ENCODE results near the gene TMEM209.
"Not testable (repeated sequence)": the region's sequence is repeated elsewhere in the genome, so short reads cannot be mapped to it uniquely, and the experiment has no call there.

TMEM209 gene
- 19.4 to 38.2 (median 24.1) reads per million in 4 donors for total RNA-seq

DNA sequence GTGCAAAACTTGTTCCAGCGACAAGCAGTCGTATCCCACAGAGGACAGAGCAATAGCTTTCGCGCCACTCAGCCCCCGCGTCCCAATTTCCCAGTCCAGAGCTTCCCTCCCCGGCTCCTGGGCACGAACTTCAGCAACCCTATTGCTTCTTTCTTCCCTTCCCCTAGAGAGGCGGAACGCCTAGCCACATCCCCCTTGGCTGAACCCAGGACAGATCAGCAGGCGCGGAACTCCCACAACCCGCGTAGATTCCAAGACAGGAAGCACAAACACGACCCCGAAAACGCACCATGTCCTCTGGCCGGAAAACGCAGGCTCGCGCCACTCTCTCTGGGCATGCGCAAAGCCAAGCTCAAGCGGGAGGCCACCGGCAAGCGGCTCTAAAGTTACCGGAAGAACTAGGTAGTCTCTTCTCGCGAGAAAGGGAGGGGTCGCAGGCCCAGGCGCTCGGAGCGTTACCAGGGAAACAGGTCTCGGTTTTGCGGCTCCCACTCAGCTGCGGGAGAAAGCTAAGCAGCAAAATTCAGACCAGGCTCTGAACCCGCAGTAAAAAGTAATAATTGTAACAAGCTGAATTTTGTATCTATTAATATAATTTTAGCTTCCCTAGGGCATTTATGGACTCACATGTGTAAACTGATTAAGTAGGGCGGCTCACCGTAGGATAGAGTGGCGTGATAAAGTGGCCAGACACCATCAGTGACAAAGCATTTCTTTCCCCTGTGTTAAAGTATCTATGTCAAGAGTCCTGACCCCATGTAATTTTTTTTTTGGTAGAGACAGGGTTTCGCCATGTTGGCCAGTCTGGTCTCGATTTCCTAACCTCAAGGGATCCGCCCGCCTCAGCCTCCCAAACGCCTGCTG lies at the start of gene TMEM209:
TSS of gene TMEM209 (minus strand) at position 323 of the 864 bp plus-strand sequence. CDS start at position 292, 31 bp downstream.
- peak; percentile 85 to 95 (median 90) for DNase-seq

DNA sequence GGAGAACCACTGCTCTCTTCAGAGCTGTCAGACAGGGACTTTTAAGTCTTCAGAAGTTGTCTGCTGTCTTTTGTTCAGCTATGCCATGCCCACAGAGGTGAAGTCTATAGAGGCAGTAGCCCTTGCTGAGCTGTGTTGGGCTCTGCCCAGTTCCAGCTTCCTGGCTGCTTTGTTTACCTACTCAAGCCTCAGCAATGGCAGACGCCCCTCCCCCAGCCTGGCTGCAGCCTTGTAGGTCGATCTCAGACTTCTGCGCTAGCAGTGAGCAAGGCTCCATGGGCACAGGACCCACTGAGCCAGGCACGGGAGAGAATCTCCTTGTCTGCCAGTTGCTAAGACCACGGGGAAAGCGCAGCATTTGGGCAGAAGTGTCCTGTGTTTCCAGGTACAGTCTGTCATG lies 49.3 kb upstream of the TMEM209 start:
- no peak for DNase-seq

DNA sequence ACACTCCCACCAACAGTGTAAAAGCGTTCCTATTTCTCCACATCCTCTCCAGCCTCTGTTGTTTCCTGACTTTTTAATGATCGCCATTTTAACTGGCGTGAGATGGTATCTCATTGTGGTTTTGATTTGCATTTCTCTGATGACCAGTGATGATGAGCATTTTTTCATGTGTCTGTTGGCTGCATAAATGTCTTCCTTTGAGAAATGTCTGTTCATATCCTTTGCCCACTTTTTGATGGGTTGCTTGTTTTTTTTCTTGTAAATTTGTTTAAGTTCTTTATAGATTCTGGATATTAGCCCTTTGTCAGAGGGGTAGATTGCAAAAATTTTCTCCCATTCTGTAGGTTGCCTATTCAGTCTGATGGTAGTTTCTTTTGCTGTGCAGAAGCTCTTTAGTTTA lies 44.4 kb upstream of the TMEM209 start:
- not testable (repeated sequence) for DNase-seq

DNA sequence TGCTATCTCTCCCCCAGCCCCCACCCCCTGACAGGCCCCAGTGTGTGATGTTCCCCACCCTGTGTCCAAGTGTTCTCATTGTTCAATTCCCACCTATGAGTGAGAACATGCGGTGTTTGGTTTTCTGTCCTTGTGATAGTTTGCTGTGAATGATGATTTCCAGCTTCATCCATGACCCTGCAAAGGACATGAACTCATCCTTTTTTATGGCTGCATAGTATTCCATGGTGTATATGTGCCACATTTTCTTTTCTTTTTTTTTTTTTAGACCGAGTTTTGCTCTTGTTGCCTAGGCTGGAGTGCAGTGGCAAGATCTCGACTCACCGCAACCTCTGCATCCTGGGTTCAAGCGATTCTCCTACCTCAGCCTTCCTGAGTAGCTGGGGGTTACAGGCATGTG lies 43.6 kb upstream of the TMEM209 start:
- not testable (repeated sequence) for DNase-seq

DNA sequence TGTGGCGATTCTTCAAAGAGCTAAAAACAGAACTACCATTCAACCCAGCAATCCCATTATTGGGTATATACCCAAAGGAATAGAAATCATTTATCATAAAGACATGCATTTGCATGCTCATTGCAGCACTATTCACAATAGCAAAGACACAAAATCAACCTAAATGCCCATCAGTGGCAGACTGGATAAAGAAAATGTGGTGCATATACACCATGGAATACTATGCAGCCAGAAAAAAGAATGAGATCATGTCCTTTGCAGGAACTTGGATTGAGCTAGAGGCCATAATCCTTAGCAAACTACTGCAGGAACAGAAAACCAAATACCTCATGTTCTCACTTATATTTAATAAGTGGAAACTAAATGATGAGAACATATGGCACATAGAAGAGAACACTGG lies 41.3 kb upstream of the TMEM209 start:
- DNase-seq, result not testable (repeated sequence)

DNA sequence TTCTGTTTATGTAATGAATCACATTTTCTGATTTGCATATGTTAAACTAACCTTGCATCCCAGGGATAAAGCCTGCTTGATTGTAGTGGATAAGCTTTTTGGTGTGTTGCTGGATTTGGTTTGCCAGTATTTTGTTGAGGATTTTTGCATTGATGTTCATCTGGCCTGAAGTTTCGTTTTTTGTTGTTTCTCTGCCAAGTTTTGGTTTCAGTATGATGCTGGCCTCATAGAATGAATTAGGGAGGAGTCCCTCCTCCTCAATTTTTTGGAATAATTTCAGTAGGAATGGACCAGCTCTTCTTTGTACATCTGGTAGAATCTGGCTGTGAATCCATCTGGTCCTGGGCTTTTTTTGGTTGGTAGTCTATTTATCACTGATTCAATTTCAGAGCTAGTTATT lies 38.3 kb upstream of the TMEM209 start:
- not testable (repeated sequence) for DNase-seq

DNA sequence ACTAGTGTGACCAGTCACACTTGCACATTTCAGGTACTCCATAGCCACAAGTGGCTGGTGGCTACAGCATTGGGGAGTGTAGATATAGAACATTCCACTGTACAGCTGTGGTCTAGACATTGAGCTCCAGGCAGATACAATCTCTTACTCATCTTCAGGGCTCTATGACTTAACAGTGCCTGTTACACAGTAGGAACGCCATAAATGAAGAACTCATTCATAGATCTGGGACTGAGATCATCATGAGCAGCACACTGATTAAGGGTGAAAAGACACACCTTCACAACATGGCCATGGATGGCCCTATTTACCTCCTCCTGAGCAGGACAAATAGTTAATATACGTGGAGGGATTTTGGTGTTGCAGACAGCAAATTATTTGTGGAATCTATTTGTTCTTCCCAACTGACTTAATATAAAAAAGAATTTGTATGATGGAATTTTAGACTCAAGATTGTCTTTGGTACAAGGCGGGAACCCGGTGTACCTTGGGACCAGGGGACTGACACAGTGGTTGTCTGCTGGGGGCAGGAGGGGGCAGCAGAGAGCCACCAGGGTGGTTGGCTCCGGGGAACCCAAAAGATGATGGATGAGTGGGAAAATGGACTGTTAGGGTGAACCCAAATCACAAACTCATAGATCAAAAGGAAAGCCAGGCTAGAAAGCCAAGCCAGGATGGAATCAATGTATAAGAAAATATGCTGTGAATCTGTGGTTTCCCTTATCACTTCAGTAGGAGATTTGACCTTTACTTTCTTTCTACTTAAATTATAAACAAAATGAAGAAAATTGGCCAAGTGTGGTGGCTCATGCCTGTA lies 37.2 kb upstream of the TMEM209 start:
- peak in 4 of 5 donors; percentile 22 to 34 (median 24) for DNase-seq

DNA sequence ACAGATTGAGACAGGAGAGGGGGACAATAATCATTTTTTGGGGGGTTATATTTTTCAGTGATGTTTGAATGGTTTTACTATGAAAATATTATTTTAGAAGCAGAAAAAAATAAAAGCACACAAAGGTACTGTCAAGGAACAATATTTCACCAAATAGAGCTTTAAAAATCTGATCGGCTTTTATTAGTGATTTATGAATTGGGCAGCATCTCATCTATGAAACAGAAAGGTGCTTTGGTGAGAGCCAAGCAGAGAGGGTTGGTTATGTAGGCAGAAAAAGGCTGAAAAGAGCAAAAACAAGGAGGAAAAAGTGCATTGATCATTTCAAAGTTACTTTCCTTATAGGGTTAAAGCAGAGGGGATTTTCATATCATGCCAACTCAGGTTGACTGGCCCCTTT lies 35.0 kb upstream of the TMEM209 start:
- no peak for DNase-seq

DNA sequence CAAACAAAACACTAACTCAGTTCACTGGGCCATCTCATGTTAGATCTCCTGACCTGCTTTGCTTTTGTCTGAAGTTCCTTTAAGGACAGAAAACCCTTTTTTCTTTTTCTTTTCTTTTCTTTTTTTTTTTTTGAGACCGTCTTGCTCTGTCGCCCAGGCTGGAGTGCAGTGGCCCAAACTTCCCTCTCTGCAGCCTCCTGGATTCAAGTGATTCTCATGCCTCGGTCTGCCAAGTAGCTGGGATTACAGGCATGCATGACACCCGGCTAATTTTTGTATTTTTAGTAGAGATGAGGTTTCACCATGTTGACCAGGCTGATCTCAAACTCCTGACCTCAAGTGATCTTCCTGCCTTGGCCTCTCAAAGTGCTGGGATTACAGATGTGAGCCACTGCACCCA lies 31.2 kb upstream of the TMEM209 start:
- not testable (repeated sequence) for DNase-seq

DNA sequence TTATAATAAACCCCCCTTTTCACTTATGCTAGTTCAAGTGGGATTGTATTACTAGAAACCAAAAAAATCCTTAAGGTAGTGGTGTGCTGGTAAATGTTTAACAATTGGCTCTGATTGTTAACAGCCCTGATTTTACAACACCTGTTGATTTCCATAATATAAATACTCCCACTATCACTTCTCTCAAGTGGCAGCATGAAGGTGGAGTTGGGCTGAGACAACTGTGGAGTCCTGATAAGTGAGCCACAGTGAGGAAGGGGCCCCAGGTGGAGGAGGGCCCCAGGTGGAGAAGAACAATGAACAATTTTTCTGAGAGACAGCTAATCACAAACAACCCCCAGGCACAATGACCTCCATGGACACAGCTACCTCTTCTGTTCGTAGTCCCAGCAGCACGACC lies 28.9 kb upstream of the TMEM209 start:
- no peak for DNase-seq

DNA sequence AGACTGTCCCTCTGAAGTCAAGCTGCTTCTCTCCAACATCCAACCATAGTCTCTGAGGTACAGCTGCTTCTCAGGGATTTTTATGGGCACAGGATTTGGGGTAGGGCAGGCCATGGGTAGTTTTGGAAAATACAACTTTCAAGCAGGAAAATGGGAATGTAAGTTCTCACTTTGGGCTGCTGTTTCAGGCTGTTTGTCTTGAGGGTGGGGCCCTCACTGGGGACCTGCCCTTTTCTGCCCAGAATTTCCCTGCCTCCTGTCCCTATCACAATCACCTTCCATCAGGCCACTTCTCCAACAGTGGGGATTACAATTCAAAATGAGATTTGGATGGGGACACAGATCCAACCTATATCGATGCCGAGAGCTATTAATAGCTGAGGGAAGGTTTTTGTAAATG lies 27.0 kb upstream of the TMEM209 start:
- DNase-seq, result no peak

DNA sequence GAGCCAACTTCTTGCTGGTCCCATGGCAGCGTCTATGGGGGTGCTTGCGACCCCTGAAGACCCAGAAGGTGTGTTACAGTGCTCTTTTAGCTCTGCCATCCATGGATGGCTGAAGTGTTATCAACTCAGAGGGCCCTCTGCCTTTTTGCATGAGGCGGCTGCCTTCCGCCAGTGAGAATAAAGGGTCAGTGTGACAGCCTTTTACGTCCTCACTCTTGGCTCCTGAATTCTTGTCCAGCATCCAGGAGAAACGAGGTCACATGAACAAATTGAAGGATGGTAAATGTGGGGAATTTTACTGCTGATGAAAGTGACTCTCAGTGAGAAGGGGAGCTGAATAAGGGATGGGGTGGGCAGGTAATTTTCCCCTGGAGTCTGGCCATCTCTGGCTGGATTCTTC lies 26.6 kb upstream of the TMEM209 start:
- DNase-seq, result no peak

DNA sequence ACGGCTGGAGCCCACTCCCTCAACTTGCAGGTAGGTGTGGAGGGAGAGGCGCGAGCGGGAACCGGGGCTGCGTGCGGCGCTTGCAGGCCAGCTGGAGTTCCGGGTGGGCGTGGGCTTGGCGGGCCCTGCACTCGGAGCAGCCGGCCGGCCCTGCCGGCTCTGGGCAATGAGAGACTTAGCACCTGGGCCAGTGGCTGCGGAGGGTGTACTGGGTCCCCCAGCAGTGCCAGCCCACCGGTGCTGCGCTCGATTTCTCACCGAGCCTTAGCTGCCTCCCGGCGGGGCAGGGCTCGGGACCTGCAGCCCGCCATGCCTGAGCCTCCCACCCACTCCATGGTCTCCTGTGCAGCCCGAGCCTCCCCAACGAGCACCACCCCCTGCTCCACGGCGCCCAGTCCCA lies 24.8 kb upstream of the TMEM209 start:
- not testable (repeated sequence) for DNase-seq

DNA sequence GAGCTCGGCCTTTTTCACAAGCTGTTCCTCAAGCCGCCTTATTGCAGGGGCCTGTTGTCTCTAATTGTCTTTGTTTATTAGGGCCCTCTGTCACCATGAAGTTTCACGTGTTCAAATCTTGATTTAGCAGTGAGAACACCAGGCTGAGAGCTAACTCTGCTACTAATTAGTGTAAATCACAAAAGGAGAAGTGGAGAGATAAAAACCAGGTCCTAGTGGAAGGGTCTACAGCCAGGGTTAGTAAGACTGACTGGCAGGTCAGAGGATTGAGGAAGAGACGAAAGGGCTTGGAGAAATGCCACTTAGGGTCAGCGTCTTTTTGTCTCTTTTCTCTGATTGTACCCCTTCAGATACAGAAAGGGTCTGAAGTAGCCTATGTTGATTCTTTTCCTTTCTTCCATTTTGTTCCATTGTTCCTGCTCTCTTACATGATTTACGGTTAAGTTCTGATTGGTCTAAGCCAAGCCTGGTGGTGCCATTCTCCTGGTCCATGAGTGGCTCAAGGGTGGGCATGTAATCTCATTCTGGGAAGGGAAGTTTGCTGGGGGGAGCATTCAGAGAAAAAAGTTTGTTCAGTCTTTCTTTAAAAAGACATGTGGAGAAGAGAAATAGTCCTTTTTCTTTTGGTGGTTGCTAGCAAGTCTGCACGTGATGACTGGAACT lies 23.8 kb upstream of the TMEM209 start:
- DNase-seq, result no peak

DNA sequence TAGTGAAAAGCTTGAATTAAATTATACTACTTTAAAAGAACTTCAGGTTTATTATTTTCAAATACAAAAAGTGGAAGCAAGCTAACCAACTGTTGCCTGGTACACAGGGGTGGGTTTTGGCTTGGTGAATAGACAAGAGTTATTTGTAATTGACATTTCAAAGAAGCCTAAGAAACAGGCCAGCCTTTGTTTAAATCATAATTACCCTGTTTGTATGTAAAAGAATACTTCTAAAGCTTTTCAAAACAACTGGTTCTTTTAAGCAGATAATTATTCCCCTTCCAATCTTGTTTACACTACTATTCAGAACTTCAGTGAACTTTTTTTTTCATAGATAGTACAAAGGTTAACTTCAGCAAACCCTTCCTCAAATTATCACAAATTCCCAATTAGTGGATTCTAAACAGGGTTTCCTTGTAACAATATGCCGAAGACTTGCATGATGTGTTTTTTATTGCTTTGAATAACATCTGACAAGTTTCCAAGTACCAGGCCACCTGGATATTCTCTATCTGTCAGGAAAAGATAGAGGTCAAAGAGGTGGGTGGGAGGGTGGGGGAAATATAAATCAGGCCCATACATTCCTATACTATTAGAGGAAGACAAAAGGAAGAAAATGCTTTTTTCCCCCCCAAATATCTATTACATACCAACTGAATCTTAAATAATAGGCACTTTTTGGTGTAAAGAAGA lies 22.8 kb upstream of the TMEM209 start:
- DNase-seq, result no peak

DNA sequence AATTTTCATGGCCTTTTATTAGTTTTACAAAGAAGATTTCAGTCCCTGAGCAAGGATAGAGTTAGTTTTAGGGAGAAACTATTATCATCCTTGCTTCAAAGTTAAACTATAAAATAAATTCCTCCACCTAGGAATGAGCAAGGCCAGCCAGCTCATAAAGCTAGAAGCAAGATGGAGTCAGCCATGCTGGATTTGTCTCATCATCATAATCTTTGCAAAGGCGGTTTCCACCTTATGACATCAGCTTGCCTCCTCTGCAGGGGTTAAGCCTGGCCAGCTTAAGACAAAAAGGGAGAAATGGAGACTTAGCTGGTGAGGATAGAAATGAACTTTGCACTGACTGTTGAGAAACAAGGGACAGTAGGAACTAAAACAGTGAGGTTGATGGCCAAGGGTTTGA lies 21.1 kb upstream of the TMEM209 start:
- no peak for DNase-seq

DNA sequence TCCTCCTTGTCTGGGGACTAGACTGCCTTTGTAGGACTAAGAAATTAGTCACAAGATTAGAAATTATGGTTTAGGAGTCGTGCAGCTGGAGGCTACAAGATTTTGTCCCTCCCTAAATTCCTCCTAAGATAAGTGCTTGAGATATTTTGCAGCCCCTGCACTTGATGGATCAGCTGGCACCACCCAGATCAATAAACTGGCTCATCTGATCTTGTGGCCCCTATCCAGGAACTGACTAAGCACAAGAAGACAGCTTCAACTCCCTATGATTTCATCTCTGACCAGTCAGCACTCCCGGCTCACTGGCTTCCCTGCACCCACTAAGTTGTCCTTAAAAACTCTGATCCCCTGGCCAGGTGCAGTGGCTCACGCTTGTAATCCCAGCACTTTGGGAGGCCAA lies 19.7 kb upstream of the TMEM209 start:
- DNase-seq, result not testable (repeated sequence)

DNA sequence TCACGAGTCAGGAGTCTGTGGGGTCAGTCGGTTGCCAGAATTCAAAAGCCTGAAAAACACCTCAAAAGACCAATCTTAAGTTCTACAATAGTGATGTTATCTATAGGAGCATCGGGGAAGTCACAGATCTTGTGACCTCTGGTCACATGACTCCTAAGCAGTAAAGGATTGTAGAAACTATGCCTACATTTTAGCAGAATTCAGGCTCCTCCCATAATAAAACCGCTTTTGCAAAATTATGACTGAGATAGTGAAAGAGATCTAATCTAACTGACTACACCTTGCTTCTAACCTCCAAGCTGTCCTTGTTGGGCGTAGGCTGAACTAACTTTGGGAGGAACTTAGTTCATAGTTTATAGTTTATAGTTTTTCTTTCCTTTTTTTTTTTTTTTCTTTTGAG lies 19.0 kb upstream of the TMEM209 start:
- no peak for DNase-seq

DNA sequence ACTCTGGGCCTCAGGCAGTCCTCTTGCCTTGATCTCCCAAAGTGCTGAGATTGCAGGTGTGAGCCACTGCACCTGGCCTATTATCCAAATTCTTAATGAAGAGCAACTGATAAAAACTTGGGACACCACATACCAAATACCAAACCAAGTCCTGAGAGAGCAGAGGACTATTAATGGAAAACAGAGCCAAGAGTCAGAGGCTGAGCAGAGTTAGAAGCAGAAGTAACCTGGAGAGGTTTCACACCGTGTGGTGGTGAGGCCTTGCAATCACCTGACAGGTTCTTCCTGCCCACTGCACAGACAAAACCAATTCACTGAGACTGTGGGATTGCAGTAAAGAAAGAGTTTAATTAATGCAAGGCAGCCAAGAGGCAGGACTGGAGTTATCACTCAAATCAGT lies 18.4 kb upstream of the TMEM209 start:
- no peak for DNase-seq

DNA sequence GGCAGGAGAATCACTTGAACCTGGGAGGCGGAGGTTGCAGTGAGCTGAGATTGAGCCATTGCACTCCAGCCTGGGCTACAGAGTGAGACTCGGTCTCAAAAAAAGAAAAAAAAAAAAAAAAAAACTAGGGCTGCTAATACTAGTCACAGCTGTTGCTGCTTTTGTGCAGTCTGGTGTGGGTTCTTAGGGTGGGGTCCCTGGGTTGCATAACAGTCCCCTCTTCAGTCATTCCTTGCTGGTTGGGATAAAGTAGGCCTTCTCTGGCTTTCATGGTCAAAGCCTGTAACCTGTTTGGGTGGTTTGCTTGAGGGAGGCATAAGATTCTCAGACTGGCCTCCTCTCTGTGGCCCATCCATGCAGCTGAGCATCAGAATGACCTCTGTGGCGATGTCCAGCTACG lies 16.5 kb upstream of the TMEM209 start:
- DNase-seq, result no peak

DNA sequence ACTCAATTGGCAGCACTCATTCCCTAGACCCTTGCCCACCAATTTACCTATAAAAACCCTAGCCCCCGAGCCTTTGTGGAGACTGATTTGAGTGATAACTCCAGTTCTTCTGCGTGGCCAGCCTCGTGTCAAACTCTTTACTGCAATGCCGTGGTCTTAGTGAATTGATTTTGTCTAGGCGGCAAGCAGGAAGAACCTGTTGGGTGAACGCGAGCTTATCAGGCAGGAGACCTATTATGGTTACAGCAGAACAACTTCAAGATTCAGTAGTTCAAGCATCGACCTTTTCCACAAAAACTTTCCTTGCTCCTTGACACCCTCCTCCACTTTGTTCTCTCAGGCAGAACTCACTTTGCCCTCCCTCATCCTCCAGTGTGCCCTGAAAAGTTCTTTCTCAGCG lies 14.7 kb upstream of the TMEM209 start:
- no peak for DNase-seq

DNA sequence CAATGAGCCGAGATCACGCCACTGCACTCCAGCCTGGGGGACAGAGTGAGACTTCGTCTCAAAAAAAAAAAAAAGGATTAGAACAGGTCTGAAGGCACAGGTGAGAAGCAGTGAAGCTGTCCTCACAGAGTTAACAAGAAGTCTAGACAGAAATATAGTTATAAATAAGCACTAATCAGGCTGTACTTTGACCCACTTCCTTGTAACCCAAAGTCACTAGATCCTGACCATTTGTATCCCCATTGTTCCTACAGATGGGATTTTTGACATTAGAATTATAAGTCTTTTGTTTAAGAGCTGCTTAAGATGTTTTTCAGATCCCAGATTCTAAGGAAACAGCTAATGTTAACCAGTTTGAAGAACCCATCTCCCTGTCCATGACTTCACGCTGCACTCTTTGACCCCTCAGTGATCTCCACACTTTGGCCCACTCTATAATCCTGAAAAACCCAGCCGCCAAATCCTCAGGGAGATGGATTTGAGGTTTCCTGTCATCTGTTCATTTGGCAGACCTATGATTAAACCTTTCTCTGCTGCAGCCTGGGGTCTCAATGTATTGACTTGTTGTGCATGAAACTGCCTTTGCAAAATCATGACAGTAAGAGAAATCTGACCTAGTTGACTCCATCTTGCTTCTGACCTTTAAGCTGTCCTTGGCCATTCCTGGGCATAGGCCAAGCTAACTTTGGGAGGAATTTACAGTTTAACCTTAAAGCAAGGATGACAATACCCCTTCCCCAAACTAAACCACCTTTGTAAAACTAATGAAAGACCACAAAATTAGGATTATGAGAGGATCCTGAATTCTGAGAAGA lies 13.8 kb upstream of the TMEM209 start:
- DNase-seq, result no peak
